Hepatocyte (in vitro differentiated cells): ENCODE data around the gene SLC9A8. TPM values are rescaled to one million over a fixed set of nuclear protein-coding genes. Genes with fewer than 3 reads are reported as not detected.

ENCODE experiments used
- DNase-seq: peaks from one replicate; pipeline ENCODE4 v3.0.0-alpha.2; 2016; ENCODE audit warnings: low spot score
- H2AFZ ChIP-seq: fragments of 200-600 bp; sonication (generic); 2 replicates; pipeline ENCODE4 v1.6.0; 2016; ENCODE audit warnings: antibody characterized with exemption, mild to moderate bottlenecking
- H3K27ac ChIP-seq: fragments of 200-600 bp; sonication (generic); 2 replicates; pipeline ENCODE4 v1.5.1; 2016; ENCODE audit warnings: mild to moderate bottlenecking
- H3K27me3 ChIP-seq: fragments of 200-600 bp; sonication (generic); 2 replicates; pipeline ENCODE4 v1.6.1; 2016
- H3K36me3 ChIP-seq: fragments of 200-600 bp; sonication (generic); replicated peaks from 2 replicates; pipeline ENCODE4 v1.5.1; 2016; ENCODE audit warnings: low read depth; ENCODE audit not compliant: insufficient read depth
- H3K4me1 ChIP-seq: fragments of 200-600 bp; sonication (generic); 2 replicates; pipeline ENCODE4 v1.5.1; 2016; ENCODE audit warnings: mild to moderate bottlenecking, moderate library complexity; ENCODE audit not compliant: insufficient read depth
- H3K4me2 ChIP-seq: fragments of 200-600 bp; sonication (generic); 2 replicates; pipeline ENCODE4 v1.6.0; 2016
- H3K4me3 ChIP-seq: fragments of 200-600 bp; sonication (generic); 2 replicates; pipeline ENCODE4 v1.5.1; 2016; ENCODE audit warnings: mild to moderate bottlenecking
- H3K79me2 ChIP-seq: fragments of 200-600 bp; sonication (generic); 2 replicates; pipeline ENCODE4 v1.6.0; 2017; ENCODE audit warnings: mild to moderate bottlenecking
- H3K9me2 ChIP-seq: fragments of 200-600 bp; sonication (generic); replicated peaks from 2 replicates; pipeline ENCODE4 v1.6.0; 2017; ENCODE audit warnings: mild to moderate bottlenecking; ENCODE audit not compliant: insufficient read depth
- H3K9me3 ChIP-seq: fragments of 200-600 bp; sonication (generic); 2 replicates; pipeline ENCODE4 v1.5.1; 2016; ENCODE audit warnings: low read depth, mild to moderate bottlenecking
- H4K20me1 ChIP-seq: fragments of 200-600 bp; sonication (generic); 2 replicates; pipeline ENCODE4 v1.6.0; 2016; ENCODE audit warnings: mild to moderate bottlenecking; ENCODE audit not compliant: insufficient read depth, poor library complexity, severe bottlenecking
- CTCF ChIP-seq: fragments of 200-600 bp; sonication (generic); IDR thresholded peaks from 2 replicates; pipeline ENCODE4 v1.5.1; 2016; ENCODE audit warnings: antibody characterized with exemption, mild to moderate bottlenecking; ENCODE audit not compliant: poor library complexity
- EZH2 ChIP-seq: fragments of 200-600 bp; sonication (generic); IDR thresholded peaks from 2 replicates; pipeline ENCODE4 v1.6.1; 2016; ENCODE audit warnings: antibody characterized with exemption, mild to moderate bottlenecking, borderline replicate concordance
- EZH2phosphoT487 ChIP-seq: fragments of 200-600 bp; sonication (generic); IDR thresholded peaks from one replicate; pipeline ENCODE4 v1.6.1; 2018; ENCODE audit warnings: antibody characterized with exemption, mild to moderate bottlenecking, low read depth, moderate library complexity; ENCODE audit not compliant: unreplicated experiment, severe bottlenecking
- WGBS: methylation state at CpG from one replicate; pipeline ENCODE4 v1.1.6; 2016; ENCODE audit warnings: low lambda C conversion rate; ENCODE audit errors: missing lambda C conversion rate; 5-methylcytosine and 5-hydroxymethylcytosine counted together
- polyA plus RNA-seq: library from polyadenylated mRNA; unstranded; fragments of >200 nt; fragmentation: Nextera tagmentation; extraction: Ambion mirVana; gene quantifications from 2 replicates; pipeline ENCODE4 v1.2.1, GENCODE V29; 2016
- total RNA-seq: library from RNA; depleted of rRNA; stranded (reverse); fragments of >200 nt; gene quantifications from 2 replicates; pipeline ENCODE4 v1.2.3, GENCODE V29; 2014

SLC9A8 gene
- total and polyA plus RNA-seq, 2 experiments from 2014 or later: 4.9 to 6.7 TPM

- H3K4me3 ChIP-seq: no peak overlapping the region
- H4K20me1 ChIP-seq: no peaks in the 10 kb centered on the region
- no peak overlapping the region for H3K4me2 ChIP-seq
- no peaks in the 10 kb centered on the region for H3K27me3 ChIP-seq
- no peak overlapping the region for H3K27ac ChIP-seq
- TF ChIP-seq CTCF (no peak), EZH2phosphoT487 (no peak), EZH2 (no peak)
- H3K4me1 ChIP-seq: peaks cover 2% of the 10 kb centered on the region
- H3K36me3 ChIP-seq: no peaks in the 10 kb centered on the region
- no peak for DNase-seq
- no peak overlapping the region for H2AFZ ChIP-seq
- no peaks in the 10 kb centered on the region for H3K9me2 ChIP-seq
- no peaks in the 10 kb centered on the region for H3K79me2 ChIP-seq
- WGBS: 81% methylated on average over 6 of the region's 6 CpGs
- H3K9me3 ChIP-seq: no peaks in the 10 kb centered on the region
Observed at GRCh38 chr20:49896204-49896603, 83.6 kb downstream of the SLC9A8 start.

- H3K36me3 ChIP-seq: no peaks in the 10 kb centered on the region
- no peak for DNase-seq
- H3K9me3 ChIP-seq: no peaks in the 10 kb centered on the region
- no peak for TF ChIP-seq EZH2
- no peak for TF ChIP-seq EZH2phosphoT487
- TF ChIP-seq CTCF: no peak
- H3K79me2 ChIP-seq: no peaks in the 10 kb centered on the region
- H3K27ac ChIP-seq: peak overlapping the region; percentile 22
- no peaks in the 10 kb centered on the region for H3K9me2 ChIP-seq
- no peak overlapping the region for H2AFZ ChIP-seq
- H3K27me3 ChIP-seq: no peaks in the 10 kb centered on the region
- WGBS: 55% methylated on average over 10 of the region's 10 CpGs
- H3K4me1 ChIP-seq: peaks cover 2% of the 10 kb centered on the region
- no peak overlapping the region for H3K4me2 ChIP-seq
- H3K4me3 ChIP-seq: no peak overlapping the region
- H4K20me1 ChIP-seq: no peaks in the 10 kb centered on the region
Observed at GRCh38 chr20:49899541-49900383, 87.1 kb downstream of the SLC9A8 start.

- Histone ChIP-seq H3K9me2 (no peaks in the 10 kb centered on the region), H3K79me2 (no peaks in the 10 kb centered on the region), H3K4me2 (no peak overlapping the region), H3K36me3 (no peaks in the 10 kb centered on the region), H3K27me3 (no peaks in the 10 kb centered on the region), H4K20me1 (no peaks in the 10 kb centered on the region), H2AFZ (no peak overlapping the region), H3K4me1 (peaks cover 2% of the 10 kb centered on the region), H3K9me3 (no peaks in the 10 kb centered on the region), H3K4me3 (no peak overlapping the region), H3K27ac (no peak overlapping the region)
- TF ChIP-seq CTCF: no peak
- DNase-seq: no peak
- 80% methylated on average over 5 of the region's 5 CpGs for WGBS
Observed at GRCh38 chr20:49901588-49901987, 89.0 kb downstream of the SLC9A8 start.
